Neural progenitor cell (in vitro differentiated cells): ENCODE results near the gene ZHX3.

Experiments used
- EZH2 ChIP-seq: fragments of 200-600 bp; sonication (generic); IDR thresholded peaks from 2 replicates; pipeline ENCODE4 v1.6.1; 2017; ENCODE audit warnings: antibody characterized with exemption, mild to moderate bottlenecking, moderate library complexity
- EZH2phosphoT487 ChIP-seq: fragments of 200-600 bp; sonication (generic); IDR thresholded peaks from 2 replicates; pipeline ENCODE4 v1.6.1; 2017; ENCODE audit warnings: antibody characterized with exemption
- TF ChIP-seq, protein P1 (sequence below): fragments of 200-600 bp; sonication (generic); IDR thresholded peaks from 2 replicates; pipeline ENCODE4 v1.5.1; 2017; ENCODE audit warnings: antibody characterized with exemption, mild to moderate bottlenecking

- TF ChIP-seq, protein P1, sequence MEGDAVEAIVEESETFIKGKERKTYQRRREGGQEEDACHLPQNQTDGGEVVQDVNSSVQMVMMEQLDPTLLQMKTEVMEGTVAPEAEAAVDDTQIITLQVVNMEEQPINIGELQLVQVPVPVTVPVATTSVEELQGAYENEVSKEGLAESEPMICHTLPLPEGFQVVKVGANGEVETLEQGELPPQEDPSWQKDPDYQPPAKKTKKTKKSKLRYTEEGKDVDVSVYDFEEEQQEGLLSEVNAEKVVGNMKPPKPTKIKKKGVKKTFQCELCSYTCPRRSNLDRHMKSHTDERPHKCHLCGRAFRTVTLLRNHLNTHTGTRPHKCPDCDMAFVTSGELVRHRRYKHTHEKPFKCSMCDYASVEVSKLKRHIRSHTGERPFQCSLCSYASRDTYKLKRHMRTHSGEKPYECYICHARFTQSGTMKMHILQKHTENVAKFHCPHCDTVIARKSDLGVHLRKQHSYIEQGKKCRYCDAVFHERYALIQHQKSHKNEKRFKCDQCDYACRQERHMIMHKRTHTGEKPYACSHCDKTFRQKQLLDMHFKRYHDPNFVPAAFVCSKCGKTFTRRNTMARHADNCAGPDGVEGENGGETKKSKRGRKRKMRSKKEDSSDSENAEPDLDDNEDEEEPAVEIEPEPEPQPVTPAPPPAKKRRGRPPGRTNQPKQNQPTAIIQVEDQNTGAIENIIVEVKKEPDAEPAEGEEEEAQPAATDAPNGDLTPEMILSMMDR = no peak
- TF ChIP-seq EZH2 = no peak
- TF ChIP-seq EZH2phosphoT487 = no peak
These were observed 169.8 kb downstream of the ZHX3 start for GRCh38 chr20:41147767-41148191.
